HepG2 (cell line): ENCODE measurements around the gene TNFSF13.

Source experiments
- JUN ChIP-seq: sonication (generic); formaldehyde crosslinking; IDR thresholded peaks from 2 replicates; pipeline ENCODE4 v1.4.0; 2020; ENCODE audit warnings: mild to moderate bottlenecking, missing genetic modification reagents
- ZNF431 ChIP-seq: sonication (generic); formaldehyde crosslinking; IDR thresholded peaks from 2 replicates; pipeline ENCODE4 v1.9.0; 2022; ENCODE audit warnings: missing genetic modification reagents, low read depth, mild to moderate bottlenecking, borderline replicate concordance
- TF ChIP-seq, protein P1 (sequence below): sonication (generic); formaldehyde crosslinking; IDR thresholded peaks from 2 replicates; pipeline ENCODE4 v1.5.0; 2020; ENCODE audit warnings: mild to moderate bottlenecking, missing genetic modification reagents, moderate library complexity

DNA sequence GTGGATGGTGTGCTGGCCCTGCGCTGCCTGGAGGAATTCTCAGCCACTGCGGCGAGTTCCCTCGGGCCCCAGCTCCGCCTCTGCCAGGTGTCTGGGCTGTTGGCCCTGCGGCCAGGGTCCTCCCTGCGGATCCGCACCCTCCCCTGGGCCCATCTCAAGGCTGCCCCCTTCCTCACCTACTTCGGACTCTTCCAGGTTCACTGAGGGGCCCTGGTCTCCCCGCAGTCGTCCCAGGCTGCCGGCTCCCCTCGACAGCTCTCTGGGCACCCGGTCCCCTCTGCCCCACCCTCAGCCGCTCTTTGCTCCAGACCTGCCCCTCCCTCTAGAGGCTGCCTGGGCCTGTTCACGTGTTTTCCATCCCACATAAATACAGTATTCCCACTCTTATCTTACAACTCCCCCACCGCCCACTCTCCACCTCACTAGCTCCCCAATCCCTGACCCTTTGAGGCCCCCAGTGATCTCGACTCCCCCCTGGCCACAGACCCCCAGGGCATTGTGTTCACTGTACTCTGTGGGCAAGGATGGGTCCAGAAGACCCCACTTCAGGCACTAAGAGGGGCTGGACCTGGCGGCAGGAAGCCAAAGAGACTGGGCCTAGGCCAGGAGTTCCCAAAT lies 1.3 kb upstream of the TNFSF13 start:
- TF ChIP-seq JUN (CRISPR knock-in tag), result no peak
- no peak for TF ChIP-seq ZNF431 (CRISPR knock-in tag)
- TF ChIP-seq, protein P1, sequence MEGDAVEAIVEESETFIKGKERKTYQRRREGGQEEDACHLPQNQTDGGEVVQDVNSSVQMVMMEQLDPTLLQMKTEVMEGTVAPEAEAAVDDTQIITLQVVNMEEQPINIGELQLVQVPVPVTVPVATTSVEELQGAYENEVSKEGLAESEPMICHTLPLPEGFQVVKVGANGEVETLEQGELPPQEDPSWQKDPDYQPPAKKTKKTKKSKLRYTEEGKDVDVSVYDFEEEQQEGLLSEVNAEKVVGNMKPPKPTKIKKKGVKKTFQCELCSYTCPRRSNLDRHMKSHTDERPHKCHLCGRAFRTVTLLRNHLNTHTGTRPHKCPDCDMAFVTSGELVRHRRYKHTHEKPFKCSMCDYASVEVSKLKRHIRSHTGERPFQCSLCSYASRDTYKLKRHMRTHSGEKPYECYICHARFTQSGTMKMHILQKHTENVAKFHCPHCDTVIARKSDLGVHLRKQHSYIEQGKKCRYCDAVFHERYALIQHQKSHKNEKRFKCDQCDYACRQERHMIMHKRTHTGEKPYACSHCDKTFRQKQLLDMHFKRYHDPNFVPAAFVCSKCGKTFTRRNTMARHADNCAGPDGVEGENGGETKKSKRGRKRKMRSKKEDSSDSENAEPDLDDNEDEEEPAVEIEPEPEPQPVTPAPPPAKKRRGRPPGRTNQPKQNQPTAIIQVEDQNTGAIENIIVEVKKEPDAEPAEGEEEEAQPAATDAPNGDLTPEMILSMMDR (CRISPR knock-in tag), result peak; percentile 56
